Karpas-422 (cell line): Measurements from ENCODE around the gene OR2A12. TPM values are rescaled to one million over a fixed set of nuclear protein-coding genes. Genes with fewer than 3 reads are reported as not detected.
"Not testable (repeated sequence)": the region's sequence is repeated elsewhere in the genome, so short reads cannot be mapped to it uniquely, and the experiment has no call there.

ENCODE experiments used
- DNase-seq: peaks from one replicate; pipeline ENCODE4 v3.0.0-alpha.2; 2015
- H2AFZ ChIP-seq: fragments of 200-600 bp; sonication (generic); 2 replicates; pipeline ENCODE4 v1.6.1; 2014; ENCODE audit warnings: antibody characterized with exemption, low read length, mixed read lengths
- H3K27ac ChIP-seq: fragments of 200-600 bp; sonication (generic); 2 replicates; pipeline ENCODE4 v1.5.1; 2014; ENCODE audit warnings: mild to moderate bottlenecking, low read length, moderate library complexity
- H3K27me3 ChIP-seq: fragments of 200-600 bp; sonication (generic); 2 replicates; pipeline ENCODE4 v1.6.1; 2014; ENCODE audit warnings: low read length, mixed read lengths
- H3K36me3 ChIP-seq: fragments of 200-600 bp; sonication (generic); 2 replicates; pipeline ENCODE4 v1.6.1; 2014; ENCODE audit warnings: low read length, mixed read lengths; ENCODE audit not compliant: insufficient read depth
- H3K4me1 ChIP-seq: fragments of 200-600 bp; sonication (generic); 2 replicates; pipeline ENCODE4 v1.6.1; 2014; ENCODE audit warnings: mild to moderate bottlenecking, low read length, mixed read lengths
- H3K4me2 ChIP-seq: fragments of 200-600 bp; sonication (generic); 2 replicates; pipeline ENCODE4 v1.6.1; 2014; ENCODE audit warnings: low read length, low read depth, mild to moderate bottlenecking; ENCODE audit not compliant: poor library complexity, severe bottlenecking
- H3K4me3 ChIP-seq: fragments of 200-600 bp; sonication (generic); 2 replicates; pipeline ENCODE4 v1.5.1; 2014; ENCODE audit warnings: mild to moderate bottlenecking, antibody characterized with exemption, low read length, mixed read lengths
- H3K79me2 ChIP-seq: fragments of 200-600 bp; sonication (generic); 2 replicates; pipeline ENCODE4 v1.6.1; 2014; ENCODE audit warnings: mild to moderate bottlenecking, low read length, mixed read lengths
- H3K9ac ChIP-seq: fragments of 200-600 bp; sonication (generic); 2 replicates; pipeline ENCODE4 v1.6.0; 2014; ENCODE audit warnings: low read length
- H3K9me2 ChIP-seq: fragments of 200-600 bp; sonication (generic), shearing (Covaris generic); replicated peaks from 2 replicates; pipeline ENCODE4 v1.6.0; 2014; ENCODE audit warnings: mild to moderate bottlenecking, low read length, moderate library complexity; ENCODE audit not compliant: insufficient read depth
- H3K9me3 ChIP-seq: fragments of 300-700, 200-600 bp; sonication (generic); 2 replicates; pipeline ENCODE4 v1.6.1; 2014; ENCODE audit warnings: low read length, mixed read lengths
- H4K20me1 ChIP-seq: fragments of 200-600 bp; sonication (generic); 2 replicates; pipeline ENCODE4 v1.6.1; 2014; ENCODE audit warnings: mild to moderate bottlenecking, antibody characterized with exemption, low read length, low read depth; ENCODE audit not compliant: insufficient read depth
- total RNA-seq: library from RNA; depleted of rRNA; stranded (reverse); fragments of >200 nt; shearing (Covaris generic); gene quantifications from 2 replicates; pipeline ENCODE4 v1.2.3, GENCODE V29; 2014; ENCODE audit warnings: low replicate concordance; rRNA removed

OR2A12 gene
- total RNA-seq: not detected in 2 replicates

GRCh38 chr7:144085978-144086377 lies at the start of gene OR2A12:
Gene OR2A12, plus strand, starts transcription at chr7:144086278. Its CDS starts 8,830 bp downstream, at chr7:144095108.
- no peaks in the 10 kb centered on the region for H3K9me2 ChIP-seq
- DNase-seq: no peak
- H3K27ac ChIP-seq: no peak within 1 kb of the TSS
- no peaks in the 10 kb centered on the region for H3K27me3 ChIP-seq
- H3K4me1 ChIP-seq: no peaks in the 10 kb centered on the region
- H3K9me3 ChIP-seq: no peaks in the 10 kb centered on the region
- no peak within 1 kb of the TSS for H2AFZ ChIP-seq
- no peaks in the 10 kb centered on the region for H3K36me3 ChIP-seq
- no peak within 1 kb of the TSS for H3K4me3 ChIP-seq
- no peaks in the 10 kb centered on the region for H3K79me2 ChIP-seq
- no peak within 1 kb of the TSS for H3K4me2 ChIP-seq
- no peaks in the 10 kb centered on the region for H4K20me1 ChIP-seq
- no peak within 1 kb of the TSS for H3K9ac ChIP-seq

- Histone ChIP-seq H2AFZ (no peak overlapping the region), H3K4me2 (no peak overlapping the region), H3K27me3 (no peaks in the 10 kb centered on the region)
Measured at GRCh38 chr7:144036302-144036885, 49.7 kb upstream of the OR2A12 start.

DNA sequence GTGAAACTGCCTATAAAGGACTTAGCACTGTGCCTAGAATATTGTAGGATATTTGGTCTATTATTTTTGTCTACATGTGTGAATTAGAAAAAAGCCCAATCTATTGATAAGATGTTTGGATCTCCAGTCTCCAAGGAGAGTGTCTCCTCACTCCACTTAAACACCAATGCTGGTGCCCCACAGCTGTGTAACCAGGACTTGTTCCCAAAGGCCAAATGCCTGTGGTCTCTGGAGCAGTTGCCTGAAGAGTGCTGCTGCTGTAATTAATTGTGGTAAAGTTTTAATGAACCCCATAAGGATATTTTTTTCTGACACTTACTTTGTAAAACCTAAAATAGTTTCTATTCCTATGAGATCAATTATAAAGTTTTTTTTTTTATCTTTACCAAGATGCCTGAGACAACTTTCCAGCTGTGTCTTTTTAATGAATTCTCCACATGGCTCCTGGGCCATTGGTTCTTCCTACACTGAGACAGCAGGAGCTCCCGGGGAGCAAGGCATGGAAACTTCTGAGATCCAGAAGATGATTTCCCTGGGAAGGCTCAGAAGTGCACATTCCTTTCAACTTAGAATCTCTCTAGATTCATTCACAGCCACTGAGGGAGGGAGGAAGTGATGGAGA lies 48.6 kb upstream of the OR2A12 start:
- no peak overlapping the region for H3K4me2 ChIP-seq
- no peak overlapping the region for H3K4me3 ChIP-seq
- no peaks in the 10 kb centered on the region for H3K27me3 ChIP-seq
- H3K9ac ChIP-seq: no peak overlapping the region
- no peaks in the 10 kb centered on the region for H3K4me1 ChIP-seq
- H4K20me1 ChIP-seq: no peaks in the 10 kb centered on the region
- DNase-seq: no peak
- no peaks in the 10 kb centered on the region for H3K9me2 ChIP-seq
- no peak overlapping the region for H3K27ac ChIP-seq
- no peak overlapping the region for H2AFZ ChIP-seq
- H3K79me2 ChIP-seq: no peaks in the 10 kb centered on the region
- H3K36me3 ChIP-seq: no peaks in the 10 kb centered on the region
- no peaks in the 10 kb centered on the region for H3K9me3 ChIP-seq

More at GRCh38 chr7:144036302-144036885, 49.7 kb upstream of the OR2A12 start:
- no peaks in the 10 kb centered on the region for H4K20me1 ChIP-seq
- H3K9me2 ChIP-seq: no peaks in the 10 kb centered on the region
- H3K36me3 ChIP-seq: no peaks in the 10 kb centered on the region
- no peaks in the 10 kb centered on the region for H3K79me2 ChIP-seq
- H3K9ac ChIP-seq: no peak overlapping the region
- no peaks in the 10 kb centered on the region for H3K9me3 ChIP-seq
- no peak overlapping the region for H3K4me3 ChIP-seq
- DNase-seq: no peak
- H3K27ac ChIP-seq: no peak overlapping the region
- no peaks in the 10 kb centered on the region for H3K4me1 ChIP-seq

DNA sequence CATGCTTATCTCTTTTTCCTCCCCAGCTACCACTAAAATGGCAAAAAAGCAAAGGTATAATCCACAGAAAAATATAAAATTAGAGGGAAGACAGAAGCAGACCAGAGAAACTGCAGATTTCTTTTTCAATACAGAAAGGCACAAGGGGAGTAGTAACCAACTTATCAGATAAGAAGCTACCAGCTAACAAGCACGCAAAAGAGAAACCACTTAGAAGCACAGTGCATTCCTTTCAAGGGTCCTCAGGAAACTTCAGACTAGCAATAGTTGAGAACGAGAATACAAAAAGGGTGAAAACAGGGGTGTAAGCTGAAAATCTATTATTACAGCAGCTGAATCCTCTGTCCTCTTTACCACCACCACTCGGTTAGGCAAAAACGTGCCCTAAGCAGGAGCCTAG lies 47.2 kb upstream of the OR2A12 start:
- H3K9me2 ChIP-seq: no peaks in the 10 kb centered on the region
- no peaks in the 10 kb centered on the region for H3K36me3 ChIP-seq
- H3K27ac ChIP-seq: no peak overlapping the region
- H3K4me1 ChIP-seq: no peaks in the 10 kb centered on the region
- H3K4me2 ChIP-seq: no peak overlapping the region
- no peaks in the 10 kb centered on the region for H3K9me3 ChIP-seq
- no peaks in the 10 kb centered on the region for H3K79me2 ChIP-seq
- no peak overlapping the region for H3K4me3 ChIP-seq
- no peak overlapping the region for H2AFZ ChIP-seq
- no peak overlapping the region for H3K9ac ChIP-seq
- no peaks in the 10 kb centered on the region for H4K20me1 ChIP-seq
- H3K27me3 ChIP-seq: no peaks in the 10 kb centered on the region
- DNase-seq: no peak

- Histone ChIP-seq H3K79me2 (no peaks in the 10 kb centered on the region), H3K4me2 (no peak within 1 kb of the TSS), H3K36me3 (no peaks in the 10 kb centered on the region), H3K4me3 (no peak within 1 kb of the TSS), H3K27me3 (no peaks in the 10 kb centered on the region), H4K20me1 (no peaks in the 10 kb centered on the region), H3K4me1 (no peaks in the 10 kb centered on the region), H3K9me3 (no peaks in the 10 kb centered on the region), H3K9me2 (no peaks in the 10 kb centered on the region), H2AFZ (no peak within 1 kb of the TSS), H3K27ac (no peak within 1 kb of the TSS), H3K9ac (no peak within 1 kb of the TSS)
- no peak for DNase-seq
Measured at GRCh38 chr7:144048648-144049047, 37.4 kb upstream of the OR2A12 start, which contains the start of gene OR2A5. Gene OR2A5, plus strand, starts transcription at chr7:144048948. Its CDS starts 1,454 bp downstream, at chr7:144050402.

DNA sequence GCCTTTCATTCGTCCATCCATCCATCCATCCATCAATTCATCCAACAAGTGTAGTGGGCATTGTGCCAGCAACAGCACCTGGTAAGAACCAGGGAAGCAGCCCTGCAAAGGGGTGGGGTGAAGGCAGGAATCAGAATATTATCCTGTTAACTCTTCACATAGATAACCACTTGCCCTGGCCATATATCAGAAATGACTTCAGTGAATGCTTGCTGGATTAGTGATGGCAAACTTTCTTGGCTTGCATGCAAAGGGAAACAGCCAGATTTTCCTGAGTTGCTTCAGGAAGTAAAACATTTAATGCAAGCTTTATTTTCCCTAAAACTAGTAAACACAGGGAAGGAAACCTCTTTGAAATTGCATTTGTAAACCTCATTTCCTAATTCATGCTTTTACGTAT lies 36.6 kb upstream of the OR2A12 start:
- H3K9me3 ChIP-seq: no peaks in the 10 kb centered on the region
- H2AFZ ChIP-seq: no peak overlapping the region
- no peak overlapping the region for H3K27ac ChIP-seq
- H3K9me2 ChIP-seq: no peaks in the 10 kb centered on the region
- no peaks in the 10 kb centered on the region for H3K27me3 ChIP-seq
- H4K20me1 ChIP-seq: no peaks in the 10 kb centered on the region
- H3K4me1 ChIP-seq: no peaks in the 10 kb centered on the region
- H3K79me2 ChIP-seq: no peaks in the 10 kb centered on the region
- DNase-seq: no peak
- H3K4me2 ChIP-seq: no peak overlapping the region
- H3K4me3 ChIP-seq: no peak overlapping the region
- no peaks in the 10 kb centered on the region for H3K36me3 ChIP-seq
- no peak overlapping the region for H3K9ac ChIP-seq

- H4K20me1 ChIP-seq: no peaks in the 10 kb centered on the region
- no peaks in the 10 kb centered on the region for H3K4me1 ChIP-seq
- no peak for DNase-seq
- no peak overlapping the region for H3K27ac ChIP-seq
- no peak overlapping the region for H3K9ac ChIP-seq
- H3K36me3 ChIP-seq: no peaks in the 10 kb centered on the region
- H3K4me3 ChIP-seq: no peak overlapping the region
- no peaks in the 10 kb centered on the region for H3K9me2 ChIP-seq
- no peaks in the 10 kb centered on the region for H3K27me3 ChIP-seq
- H3K9me3 ChIP-seq: no peaks in the 10 kb centered on the region
- H3K79me2 ChIP-seq: no peaks in the 10 kb centered on the region
- no peak overlapping the region for H2AFZ ChIP-seq
- H3K4me2 ChIP-seq: no peak overlapping the region
Measured at GRCh38 chr7:144050093-144050492, 36.0 kb upstream of the OR2A12 start.

DNA sequence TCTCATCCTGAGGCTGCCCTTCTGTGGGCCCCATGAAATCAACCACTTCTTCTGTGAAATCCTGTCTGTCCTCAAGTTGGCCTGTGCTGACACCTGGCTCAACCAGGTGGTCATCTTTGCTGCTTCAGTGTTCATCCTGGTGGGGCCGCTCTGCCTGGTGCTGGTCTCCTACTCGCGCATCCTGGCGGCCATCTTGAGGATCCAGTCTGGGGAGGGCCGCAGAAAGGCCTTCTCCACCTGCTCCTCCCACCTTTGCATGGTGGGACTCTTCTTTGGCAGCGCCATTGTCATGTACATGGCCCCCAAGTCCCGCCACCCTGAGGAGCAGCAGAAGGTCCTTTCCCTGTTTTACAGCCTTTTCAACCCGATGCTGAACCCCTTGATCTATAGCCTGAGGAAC lies 35.2 kb upstream of the OR2A12 start:
- not testable (repeated sequence) for H3K4me2 ChIP-seq, H3K9me3 ChIP-seq, H3K79me2 ChIP-seq, DNase-seq, H2AFZ ChIP-seq, H3K27ac ChIP-seq, H3K27me3 ChIP-seq, H3K36me3 ChIP-seq, H3K9me2 ChIP-seq, H4K20me1 ChIP-seq, H3K9ac ChIP-seq, H3K4me1 ChIP-seq, H3K4me3 ChIP-seq
